ENCODE measurements around the gene IGFBP5.

- TF ChIP-seq, protein P1, sequence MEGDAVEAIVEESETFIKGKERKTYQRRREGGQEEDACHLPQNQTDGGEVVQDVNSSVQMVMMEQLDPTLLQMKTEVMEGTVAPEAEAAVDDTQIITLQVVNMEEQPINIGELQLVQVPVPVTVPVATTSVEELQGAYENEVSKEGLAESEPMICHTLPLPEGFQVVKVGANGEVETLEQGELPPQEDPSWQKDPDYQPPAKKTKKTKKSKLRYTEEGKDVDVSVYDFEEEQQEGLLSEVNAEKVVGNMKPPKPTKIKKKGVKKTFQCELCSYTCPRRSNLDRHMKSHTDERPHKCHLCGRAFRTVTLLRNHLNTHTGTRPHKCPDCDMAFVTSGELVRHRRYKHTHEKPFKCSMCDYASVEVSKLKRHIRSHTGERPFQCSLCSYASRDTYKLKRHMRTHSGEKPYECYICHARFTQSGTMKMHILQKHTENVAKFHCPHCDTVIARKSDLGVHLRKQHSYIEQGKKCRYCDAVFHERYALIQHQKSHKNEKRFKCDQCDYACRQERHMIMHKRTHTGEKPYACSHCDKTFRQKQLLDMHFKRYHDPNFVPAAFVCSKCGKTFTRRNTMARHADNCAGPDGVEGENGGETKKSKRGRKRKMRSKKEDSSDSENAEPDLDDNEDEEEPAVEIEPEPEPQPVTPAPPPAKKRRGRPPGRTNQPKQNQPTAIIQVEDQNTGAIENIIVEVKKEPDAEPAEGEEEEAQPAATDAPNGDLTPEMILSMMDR (IDR thresholded peaks at IDR 0.05 in 2 of 3, conservative IDR thresholded peaks at IDR 0.05 in 1 of 3; ENCODE audit: borderline replicate concordance in 1 of 3, insufficient read depth in 1 of 3, low read depth in 2 of 3, low read length in 2 of 3), result no peak
- TF ChIP-seq POLR2A (IDR thresholded peaks at IDR 0.05; ENCODE audit: borderline replicate concordance, extremely low read depth, insufficient read depth, insufficient read length), result no peak
- TF ChIP-seq SRF (IDR thresholded peaks at IDR 0.05; ENCODE audit: low read depth), result no peak
- no peak for TF ChIP-seq EZH2 (IDR thresholded peaks at IDR 0.05)
- TF ChIP-seq POLR2AphosphoS5 (IDR thresholded peaks at IDR 0.05; ENCODE audit: low read depth, low read length), result no peak
- no peak for TF ChIP-seq RAD21 (IDR thresholded peaks at IDR 0.05; ENCODE audit: low read depth)
- no peak for TF ChIP-seq YY1 (IDR thresholded peaks at IDR 0.05; ENCODE audit: extremely low read depth, insufficient replicate concordance, low read depth, low read length)
- no peak for TF ChIP-seq SP1 (IDR thresholded peaks at IDR 0.05; ENCODE audit: low read depth)
- TF ChIP-seq, protein P2, sequence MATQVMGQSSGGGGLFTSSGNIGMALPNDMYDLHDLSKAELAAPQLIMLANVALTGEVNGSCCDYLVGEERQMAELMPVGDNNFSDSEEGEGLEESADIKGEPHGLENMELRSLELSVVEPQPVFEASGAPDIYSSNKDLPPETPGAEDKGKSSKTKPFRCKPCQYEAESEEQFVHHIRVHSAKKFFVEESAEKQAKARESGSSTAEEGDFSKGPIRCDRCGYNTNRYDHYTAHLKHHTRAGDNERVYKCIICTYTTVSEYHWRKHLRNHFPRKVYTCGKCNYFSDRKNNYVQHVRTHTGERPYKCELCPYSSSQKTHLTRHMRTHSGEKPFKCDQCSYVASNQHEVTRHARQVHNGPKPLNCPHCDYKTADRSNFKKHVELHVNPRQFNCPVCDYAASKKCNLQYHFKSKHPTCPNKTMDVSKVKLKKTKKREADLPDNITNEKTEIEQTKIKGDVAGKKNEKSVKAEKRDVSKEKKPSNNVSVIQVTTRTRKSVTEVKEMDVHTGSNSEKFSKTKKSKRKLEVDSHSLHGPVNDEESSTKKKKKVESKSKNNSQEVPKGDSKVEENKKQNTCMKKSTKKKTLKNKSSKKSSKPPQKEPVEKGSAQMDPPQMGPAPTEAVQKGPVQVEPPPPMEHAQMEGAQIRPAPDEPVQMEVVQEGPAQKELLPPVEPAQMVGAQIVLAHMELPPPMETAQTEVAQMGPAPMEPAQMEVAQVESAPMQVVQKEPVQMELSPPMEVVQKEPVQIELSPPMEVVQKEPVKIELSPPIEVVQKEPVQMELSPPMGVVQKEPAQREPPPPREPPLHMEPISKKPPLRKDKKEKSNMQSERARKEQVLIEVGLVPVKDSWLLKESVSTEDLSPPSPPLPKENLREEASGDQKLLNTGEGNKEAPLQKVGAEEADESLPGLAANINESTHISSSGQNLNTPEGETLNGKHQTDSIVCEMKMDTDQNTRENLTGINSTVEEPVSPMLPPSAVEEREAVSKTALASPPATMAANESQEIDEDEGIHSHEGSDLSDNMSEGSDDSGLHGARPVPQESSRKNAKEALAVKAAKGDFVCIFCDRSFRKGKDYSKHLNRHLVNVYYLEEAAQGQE (IDR thresholded peaks at IDR 0.05; ENCODE audit: low read depth), result no peak
- TF ChIP-seq ELF1 (IDR thresholded peaks at IDR 0.05; ENCODE audit: borderline replicate concordance, low read depth), result no peak
These were observed 32.2 kb upstream of the IGFBP5 start for GRCh38 chr2:216727346-216728122.
